AG10803 (cell line): ENCODE results near the gene RASAL1.

Source experiments
- DNase-seq: peaks from one replicate; pipeline ENCODE4 v3.0.0; 2010; ENCODE audit warnings: low read depth
- H3K4me3 ChIP-seq: 2 replicates; pipeline ENCODE4 v1.5.1; 2011; ENCODE audit warnings: mild to moderate bottlenecking, low read length, control low read depth
- TF ChIP-seq, protein P1 (sequence below): conservative IDR thresholded peaks from 2 replicates; pipeline ENCODE4 v1.5.1; 2011; ENCODE audit warnings: mild to moderate bottlenecking, low read length, control low read depth, inconsistent platforms

RASAL1 gene

DNA sequence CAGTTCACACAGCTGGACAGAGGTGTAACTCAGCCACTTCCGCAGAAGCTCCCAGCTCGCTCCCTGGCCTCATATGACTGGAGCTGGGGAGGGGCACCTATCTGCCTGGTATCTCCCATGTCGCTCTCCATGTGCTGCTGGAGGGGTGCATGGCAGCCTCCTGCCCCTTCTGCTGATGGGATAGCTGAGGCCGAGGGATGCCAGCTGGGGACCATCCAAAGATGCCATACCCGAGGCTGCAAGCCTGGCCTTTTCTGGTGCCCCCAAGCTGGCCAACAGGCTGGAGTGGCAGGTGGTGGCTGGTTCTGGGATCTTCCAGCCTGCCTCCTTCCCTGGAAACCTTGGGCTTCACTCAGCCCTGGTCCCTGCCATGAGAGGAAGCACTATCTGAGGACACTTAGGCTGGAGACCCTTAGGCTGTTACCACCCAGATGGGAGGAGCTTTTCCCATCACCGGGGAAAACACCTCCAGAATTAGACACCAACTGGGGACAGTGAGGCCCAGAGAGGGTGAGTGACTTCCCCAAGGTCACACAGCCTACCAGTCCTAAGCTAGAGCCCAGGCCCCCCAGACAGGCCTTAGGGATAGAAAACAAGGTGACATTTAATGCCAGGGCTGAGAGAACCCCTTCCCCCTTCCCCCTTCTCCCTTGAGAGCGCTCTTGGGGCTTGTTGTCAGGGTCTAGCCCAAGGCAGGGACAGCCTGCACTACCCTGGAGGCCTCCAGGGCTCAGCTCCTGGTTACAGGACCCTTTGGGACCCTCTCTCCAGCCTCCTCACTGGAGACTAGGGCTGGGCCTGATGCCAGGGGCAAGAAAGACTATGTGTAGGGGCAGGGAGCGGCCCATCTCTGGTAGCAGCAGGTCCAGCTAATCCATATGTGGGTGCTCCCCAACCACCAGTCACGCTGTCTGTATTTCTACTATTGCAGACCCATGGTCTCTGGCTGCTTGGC lies 71.9 kb downstream of the RASAL1 start:
- TF ChIP-seq, protein P1, sequence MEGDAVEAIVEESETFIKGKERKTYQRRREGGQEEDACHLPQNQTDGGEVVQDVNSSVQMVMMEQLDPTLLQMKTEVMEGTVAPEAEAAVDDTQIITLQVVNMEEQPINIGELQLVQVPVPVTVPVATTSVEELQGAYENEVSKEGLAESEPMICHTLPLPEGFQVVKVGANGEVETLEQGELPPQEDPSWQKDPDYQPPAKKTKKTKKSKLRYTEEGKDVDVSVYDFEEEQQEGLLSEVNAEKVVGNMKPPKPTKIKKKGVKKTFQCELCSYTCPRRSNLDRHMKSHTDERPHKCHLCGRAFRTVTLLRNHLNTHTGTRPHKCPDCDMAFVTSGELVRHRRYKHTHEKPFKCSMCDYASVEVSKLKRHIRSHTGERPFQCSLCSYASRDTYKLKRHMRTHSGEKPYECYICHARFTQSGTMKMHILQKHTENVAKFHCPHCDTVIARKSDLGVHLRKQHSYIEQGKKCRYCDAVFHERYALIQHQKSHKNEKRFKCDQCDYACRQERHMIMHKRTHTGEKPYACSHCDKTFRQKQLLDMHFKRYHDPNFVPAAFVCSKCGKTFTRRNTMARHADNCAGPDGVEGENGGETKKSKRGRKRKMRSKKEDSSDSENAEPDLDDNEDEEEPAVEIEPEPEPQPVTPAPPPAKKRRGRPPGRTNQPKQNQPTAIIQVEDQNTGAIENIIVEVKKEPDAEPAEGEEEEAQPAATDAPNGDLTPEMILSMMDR, result no peak
- H3K4me3 ChIP-seq, result no peak overlapping the region
- no peak for DNase-seq

- TF ChIP-seq, protein P1, result no peak
- no peak for DNase-seq
- H3K4me3 ChIP-seq, result no peak overlapping the region
These were observed 72.8 kb downstream of the RASAL1 start for GRCh38 chr12:113062502-113063395.

- DNase-seq, result no peak
- H3K4me3 ChIP-seq, result no peak overlapping the region
- TF ChIP-seq, protein P1, result no peak
These were observed 74.4 kb downstream of the RASAL1 start for GRCh38 chr12:113061061-113061694.

GRCh38 chr12:113060336-113060960 lies 75.1 kb downstream of the RASAL1 start:
- H3K4me3 ChIP-seq, result no peak overlapping the region
- TF ChIP-seq, protein P1, result no peak
- no peak for DNase-seq

GRCh38 chr12:113059071-113059595 lies 76.4 kb downstream of the RASAL1 start:
- TF ChIP-seq, protein P1, result no peak
- no peak overlapping the region for H3K4me3 ChIP-seq
- DNase-seq, result no peak

DNA sequence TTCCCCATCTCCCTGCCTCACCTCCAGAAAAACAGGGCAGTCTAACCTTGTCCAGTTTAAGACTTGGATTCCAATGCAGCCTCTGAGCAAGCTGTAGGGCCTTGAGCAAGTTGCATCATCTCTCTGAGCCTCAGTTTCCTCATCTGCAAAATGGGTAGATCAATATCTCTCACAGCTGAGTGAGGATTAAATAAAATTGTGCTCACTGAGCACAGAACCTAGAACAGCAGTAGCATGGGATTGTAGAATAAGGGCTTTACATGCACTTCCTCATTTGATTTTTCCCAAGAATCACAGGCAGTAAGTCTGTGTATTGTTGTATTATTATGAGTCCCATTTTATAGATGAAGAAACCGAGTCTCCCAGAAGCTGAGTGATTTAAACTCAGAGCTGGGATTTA lies 77.0 kb downstream of the RASAL1 start:
- DNase-seq, result no peak
- H3K4me3 ChIP-seq, result no peak overlapping the region
- TF ChIP-seq, protein P1, result no peak
